ENCODE results near the gene SUPT6H. TPM values are rescaled to one million over a fixed set of nuclear protein-coding genes. Genes with fewer than 3 reads are reported as not detected.

SUPT6H gene
- total RNA-seq: 10 to 100 TPM; 77.0 to 77.9 TPM

GRCh38 chr17:28661635-28662526 is at the start of gene SUPT6H, which contains the start of gene SDF2:
Gene SUPT6H (plus strand): TSS chr17:28662205. CDS start chr17:28673402, 11,197 bp downstream.
Gene SDF2 (minus strand): TSS chr17:28661906. CDS start chr17:28661876, 30 bp downstream.
- H3K4me1 Mint-ChIP-seq: peaks cover 40% of the 10 kb centered on the region
- peak; percentile 93 for DNase-seq
- H3K4me3 Mint-ChIP-seq: peak within 1 kb of the TSS; percentile 99
- no peaks in the 10 kb centered on the region for H3K9me3 Mint-ChIP-seq
- peak within 1 kb of the TSS; percentile 98 for H3K27ac Mint-ChIP-seq
- no peaks in the 10 kb centered on the region for H3K27me3 Mint-ChIP-seq
- H3K36me3 Mint-ChIP-seq: peaks cover 40% of the 10 kb centered on the region

- H3K4me3 Mint-ChIP-seq: no peak overlapping the region
- no peak for DNase-seq
- H3K36me3 Mint-ChIP-seq: peaks cover 16% of the 10 kb centered on the region
- no peaks in the 10 kb centered on the region for H3K27me3 Mint-ChIP-seq
- H3K4me1 Mint-ChIP-seq: no peaks in the 10 kb centered on the region
- H3K9me3 Mint-ChIP-seq: no peaks in the 10 kb centered on the region
- no peak overlapping the region for H3K27ac Mint-ChIP-seq
Observed at GRCh38 chr17:28612531-28612930, 49.5 kb upstream of the SUPT6H start.

- H3K27ac Mint-ChIP-seq: no peak overlapping the region
- peak; percentile 13 for DNase-seq
- no peaks in the 10 kb centered on the region for H3K9me3 Mint-ChIP-seq
- no peaks in the 10 kb centered on the region for H3K27me3 Mint-ChIP-seq
- no peaks in the 10 kb centered on the region for H3K4me1 Mint-ChIP-seq
- no peak overlapping the region for H3K4me3 Mint-ChIP-seq
- H3K36me3 Mint-ChIP-seq: peaks cover 16% of the 10 kb centered on the region
Observed at GRCh38 chr17:28612936-28613872, 48.8 kb upstream of the SUPT6H start.

GRCh38 chr17:28613931-28614381 is 48.0 kb upstream of the SUPT6H start, which contains the start of gene RSKR:
Gene RSKR (minus strand): TSS chr17:28614185. CDS start chr17:28614161, 24 bp downstream.
- Mint-ChIP-seq H3K27me3 (no peaks in the 10 kb centered on the region), H3K4me3 (no peak within 1 kb of the TSS), H3K36me3 (peaks cover 19% of the 10 kb centered on the region), H3K4me1 (no peaks in the 10 kb centered on the region), H3K9me3 (no peaks in the 10 kb centered on the region), H3K27ac (no peak within 1 kb of the TSS)
- DNase-seq: no peak

- H3K27me3 Mint-ChIP-seq: no peaks in the 10 kb centered on the region
- H3K9me3 Mint-ChIP-seq: no peaks in the 10 kb centered on the region
- peaks cover 23% of the 10 kb centered on the region for H3K36me3 Mint-ChIP-seq
- H3K4me1 Mint-ChIP-seq: no peaks in the 10 kb centered on the region
- no peak overlapping the region for H3K27ac Mint-ChIP-seq
- H3K4me3 Mint-ChIP-seq: no peak overlapping the region
- DNase-seq: no peak
Observed at GRCh38 chr17:28615260-28615940, 46.6 kb upstream of the SUPT6H start.

- Mint-ChIP-seq H3K4me3 (no peak overlapping the region), H3K27ac (no peak overlapping the region), H3K27me3 (no peaks in the 10 kb centered on the region), H3K4me1 (no peaks in the 10 kb centered on the region), H3K9me3 (no peaks in the 10 kb centered on the region), H3K36me3 (peaks cover 23% of the 10 kb centered on the region)
- no peak for DNase-seq
Observed at GRCh38 chr17:28616281-28616680, 45.7 kb upstream of the SUPT6H start.

- H3K36me3 Mint-ChIP-seq: peaks cover 28% of the 10 kb centered on the region
- H3K27ac Mint-ChIP-seq: peak overlapping the region; percentile 31
- DNase-seq: no peak
- H3K9me3 Mint-ChIP-seq: no peaks in the 10 kb centered on the region
- no peaks in the 10 kb centered on the region for H3K4me1 Mint-ChIP-seq
- H3K4me3 Mint-ChIP-seq: no peak overlapping the region
- no peaks in the 10 kb centered on the region for H3K27me3 Mint-ChIP-seq
Observed at GRCh38 chr17:28618464-28618863, 43.5 kb upstream of the SUPT6H start.

GRCh38 chr17:28620010-28620409 is 42.0 kb upstream of the SUPT6H start:
- no peaks in the 10 kb centered on the region for H3K9me3 Mint-ChIP-seq
- H3K4me1 Mint-ChIP-seq: no peaks in the 10 kb centered on the region
- no peak for DNase-seq
- no peak overlapping the region for H3K27ac Mint-ChIP-seq
- H3K27me3 Mint-ChIP-seq: no peaks in the 10 kb centered on the region
- no peak overlapping the region for H3K4me3 Mint-ChIP-seq
- H3K36me3 Mint-ChIP-seq: peaks cover 26% of the 10 kb centered on the region

GRCh38 chr17:28622186-28622585 is 39.8 kb upstream of the SUPT6H start:
- H3K9me3 Mint-ChIP-seq: no peaks in the 10 kb centered on the region
- DNase-seq: no peak
- peaks cover 2% of the 10 kb centered on the region for H3K4me1 Mint-ChIP-seq
- no peaks in the 10 kb centered on the region for H3K27me3 Mint-ChIP-seq
- H3K27ac Mint-ChIP-seq: no peak overlapping the region
- peaks cover 27% of the 10 kb centered on the region for H3K36me3 Mint-ChIP-seq
- H3K4me3 Mint-ChIP-seq: no peak overlapping the region

GRCh38 chr17:28623696-28624095 is 38.3 kb upstream of the SUPT6H start:
- H3K36me3 Mint-ChIP-seq: peaks cover 27% of the 10 kb centered on the region
- no peaks in the 10 kb centered on the region for H3K27me3 Mint-ChIP-seq
- H3K27ac Mint-ChIP-seq: no peak overlapping the region
- no peaks in the 10 kb centered on the region for H3K9me3 Mint-ChIP-seq
- H3K4me3 Mint-ChIP-seq: no peak overlapping the region
- peaks cover 2% of the 10 kb centered on the region for H3K4me1 Mint-ChIP-seq
- no peak for DNase-seq

GRCh38 chr17:28624148-28624547 is 37.9 kb upstream of the SUPT6H start:
- Mint-ChIP-seq H3K4me3 (no peak overlapping the region), H3K27ac (no peak overlapping the region), H3K4me1 (peaks cover 2% of the 10 kb centered on the region), H3K27me3 (no peaks in the 10 kb centered on the region), H3K36me3 (peaks cover 24% of the 10 kb centered on the region), H3K9me3 (no peaks in the 10 kb centered on the region)
- no peak for DNase-seq

- H3K4me3 Mint-ChIP-seq: no peak overlapping the region
- H3K36me3 Mint-ChIP-seq: peaks cover 27% of the 10 kb centered on the region
- H3K27me3 Mint-ChIP-seq: no peaks in the 10 kb centered on the region
- H3K9me3 Mint-ChIP-seq: no peaks in the 10 kb centered on the region
- H3K4me1 Mint-ChIP-seq: peaks cover 2% of the 10 kb centered on the region
- H3K27ac Mint-ChIP-seq: no peak overlapping the region
- no peak for DNase-seq
Observed at GRCh38 chr17:28626818-28627217, 35.2 kb upstream of the SUPT6H start.

- Mint-ChIP-seq H3K9me3 (no peaks in the 10 kb centered on the region), H3K4me3 (no peak overlapping the region), H3K27me3 (no peaks in the 10 kb centered on the region), H3K36me3 (peaks cover 33% of the 10 kb centered on the region), H3K27ac (no peak overlapping the region), H3K4me1 (peaks cover 12% of the 10 kb centered on the region)
- no peak for DNase-seq
Observed at GRCh38 chr17:28634206-28634865, 27.7 kb upstream of the SUPT6H start.

GRCh38 chr17:28635506-28635905 is 26.5 kb upstream of the SUPT6H start:
- no peak overlapping the region for H3K27ac Mint-ChIP-seq

More at GRCh38 chr17:28635506-28635905, 26.5 kb upstream of the SUPT6H start:
- DNase-seq: no peak
- H3K36me3 Mint-ChIP-seq: peaks cover 38% of the 10 kb centered on the region
- H3K4me1 Mint-ChIP-seq: peaks cover 12% of the 10 kb centered on the region
- no peaks in the 10 kb centered on the region for H3K9me3 Mint-ChIP-seq
- H3K27me3 Mint-ChIP-seq: no peaks in the 10 kb centered on the region
- H3K4me3 Mint-ChIP-seq: no peak overlapping the region

All from activated naive CD8-positive, alpha-beta T cell treated with anti-CD3 and anti-CD28 coated beads for 36 hours (primary cell).